Measurements from ENCODE around the gene TMEM267.
"Not testable (repeated sequence)": the region's sequence is repeated elsewhere in the genome, so short reads cannot be mapped to it uniquely, and the experiment has no call there.

The TMEM267 gene

DNA sequence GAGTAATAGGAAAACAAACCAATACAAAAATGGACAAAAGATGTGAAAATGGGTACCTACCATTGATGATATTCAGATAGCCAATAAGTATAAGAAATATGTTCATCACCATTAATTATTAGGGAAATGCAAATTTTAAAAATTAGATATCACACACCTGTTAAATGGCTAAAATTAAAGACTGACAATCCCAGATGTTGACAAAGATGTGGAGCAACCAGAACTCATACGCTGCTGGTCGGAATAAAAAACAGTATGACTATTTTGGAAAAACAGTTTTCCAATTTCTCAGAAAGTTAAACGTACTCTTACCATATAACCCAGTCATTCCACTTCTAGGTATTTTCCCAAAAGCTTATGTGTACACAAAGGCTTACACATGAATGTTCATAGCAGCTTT is 27.1 kb downstream of the TMEM267 start:
- no peak for DNase-seq (ENCODE audit: low spot score)

DNA sequence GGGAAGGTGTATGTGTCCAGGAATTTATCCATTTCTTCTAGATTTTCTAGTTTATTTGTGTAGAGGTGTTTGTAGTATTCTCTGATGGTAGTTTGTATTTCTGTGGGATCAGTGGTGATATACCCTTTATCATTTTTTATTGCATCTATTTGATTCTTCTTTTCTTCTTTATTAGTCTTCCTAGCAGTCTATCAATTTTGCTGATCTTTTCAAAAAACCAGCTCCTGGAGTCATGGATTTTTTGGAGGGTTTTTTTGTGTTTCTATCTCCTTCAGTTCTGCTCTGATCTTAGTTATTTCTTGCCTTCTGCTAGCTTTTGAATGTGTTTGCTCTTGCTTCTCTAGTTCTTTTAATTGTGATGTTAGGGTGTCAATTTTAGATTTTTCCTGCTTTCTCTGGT is 42.1 kb downstream of the TMEM267 start:
- not testable (repeated sequence) for DNase-seq (ENCODE audit: low spot score)

DNA sequence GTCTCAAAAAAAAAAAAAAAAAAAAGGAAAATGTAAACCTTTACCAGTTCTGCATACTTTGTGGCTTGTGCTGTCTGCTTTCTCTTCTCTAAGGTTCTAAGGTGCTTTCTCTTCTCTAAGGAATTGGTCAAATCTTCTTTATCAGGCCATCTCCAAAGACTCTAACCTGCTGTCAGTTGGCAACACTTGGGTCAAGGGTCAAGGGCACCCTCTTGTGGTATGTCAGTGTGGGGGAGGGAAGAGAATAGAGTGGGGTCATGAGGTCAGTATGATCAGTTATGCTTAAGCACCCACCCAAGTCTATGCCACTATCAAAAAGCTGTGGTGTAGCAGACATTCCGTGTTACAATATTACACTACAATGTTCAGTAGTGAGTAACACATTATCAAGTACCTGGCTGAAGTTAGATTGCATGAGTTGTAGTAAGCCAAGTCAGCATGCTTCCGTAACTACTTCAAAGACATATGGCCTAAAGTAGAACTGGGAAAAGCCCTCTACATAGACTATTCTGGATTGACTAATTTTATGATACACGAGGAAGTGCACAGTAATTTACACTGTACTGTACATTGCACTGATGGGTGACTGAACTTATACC is 46.5 kb downstream of the TMEM267 start:
- no peak for DNase-seq (ENCODE audit: low spot score)

DNA sequence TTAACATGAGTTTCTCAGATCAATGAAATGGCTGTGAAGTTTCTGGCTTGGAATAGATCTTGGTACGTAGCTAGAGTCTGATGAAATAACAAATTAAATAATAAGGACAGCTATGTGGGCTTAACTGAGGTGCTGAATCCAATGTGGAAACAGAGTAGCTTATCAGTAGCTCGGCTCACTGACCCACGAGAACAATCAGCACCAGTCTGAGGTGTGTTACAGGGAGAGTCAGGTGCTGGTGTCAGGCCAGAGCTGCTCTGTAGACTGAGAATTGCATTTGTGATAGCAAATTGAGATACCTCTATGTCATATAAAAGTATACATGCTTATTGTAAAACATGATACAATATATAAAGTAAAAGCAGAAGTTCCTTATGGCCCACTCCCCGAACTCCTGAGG is 50.3 kb downstream of the TMEM267 start:
- no peak for DNase-seq (ENCODE audit: low spot score)

DNA sequence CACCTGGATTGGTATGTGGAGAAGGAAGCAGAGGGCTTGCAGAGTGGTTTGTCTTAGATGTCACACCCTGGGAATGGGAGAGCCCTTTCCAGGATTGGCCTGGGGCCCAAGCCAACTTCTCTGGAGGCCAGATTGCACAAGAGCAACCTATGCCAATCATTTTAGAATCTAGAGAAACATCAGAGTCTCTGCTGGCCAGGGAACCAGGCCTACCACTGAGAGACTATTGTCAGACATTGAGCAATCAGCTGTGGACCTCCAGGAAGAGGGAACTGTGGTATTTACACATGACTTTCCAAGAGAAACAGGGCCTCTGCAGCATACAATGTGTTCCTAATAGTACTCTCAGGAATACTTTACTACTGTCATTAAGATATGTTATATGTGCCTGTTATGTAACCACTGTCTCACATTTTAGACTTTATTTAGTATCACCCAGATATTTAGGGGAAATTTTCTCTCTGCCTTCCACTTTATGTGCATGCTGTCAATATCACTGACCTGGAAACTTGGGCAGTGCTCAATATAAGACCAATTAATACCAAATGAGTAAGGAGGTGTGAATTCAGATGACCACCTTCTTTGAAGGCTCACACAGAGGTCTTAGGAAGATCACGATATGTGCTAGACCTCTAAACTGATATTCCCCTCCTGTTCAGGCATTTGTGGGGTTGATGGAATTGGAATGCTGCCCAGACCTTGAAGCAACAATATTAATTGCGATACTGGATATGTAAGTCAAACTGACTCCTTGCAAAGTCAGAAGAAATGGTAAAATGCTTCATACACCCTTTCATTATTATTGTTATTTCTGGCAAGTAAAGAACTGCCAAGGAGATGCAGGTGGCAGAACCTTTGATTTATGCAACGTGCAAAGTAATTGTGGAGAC is 50.9 kb downstream of the TMEM267 start:
- DNase-seq (ENCODE audit: low spot score) = peak; percentile 3

DNA sequence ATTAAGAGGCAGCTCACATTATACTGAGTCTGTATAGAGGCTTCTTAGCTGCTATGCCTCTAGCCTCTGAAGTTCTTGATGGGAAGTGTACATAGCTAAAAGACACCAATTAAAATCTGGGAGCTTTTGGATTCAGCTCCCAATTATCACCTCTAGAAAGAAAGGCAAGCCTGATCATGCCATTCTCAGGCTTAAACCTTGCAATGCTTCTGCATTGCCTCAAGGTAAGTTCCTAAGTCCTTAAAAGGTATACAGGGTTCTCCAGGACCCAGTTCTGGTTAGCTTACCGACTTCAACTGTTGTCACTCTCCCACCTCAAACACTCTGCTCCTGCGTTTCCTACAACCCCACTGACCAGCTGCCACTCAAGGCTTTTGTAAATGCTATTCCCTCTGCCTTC is 54.0 kb downstream of the TMEM267 start:
- DNase-seq (ENCODE audit: low spot score) = no peak

DNA sequence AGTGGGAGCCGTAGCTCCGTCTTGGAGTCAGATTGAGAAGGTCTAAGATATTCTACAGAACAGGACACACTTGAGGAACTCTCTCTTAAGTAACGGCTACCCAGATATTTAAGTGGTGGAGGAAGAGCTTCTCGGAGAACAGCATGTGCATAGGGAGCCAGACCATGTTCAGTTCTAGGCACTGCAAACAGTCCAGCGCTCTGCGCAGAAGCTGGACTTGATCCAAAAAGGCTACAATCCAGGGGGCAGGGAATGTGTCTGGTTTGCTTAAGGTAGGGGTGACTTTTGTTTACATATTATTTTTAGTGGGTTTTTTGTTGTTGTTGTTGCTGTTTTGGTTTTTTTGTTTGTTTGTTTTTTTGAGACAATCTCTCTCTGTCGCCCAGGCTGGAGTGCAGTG is 54.6 kb downstream of the TMEM267 start:
- DNase-seq (ENCODE audit: low spot score) = no peak

DNA sequence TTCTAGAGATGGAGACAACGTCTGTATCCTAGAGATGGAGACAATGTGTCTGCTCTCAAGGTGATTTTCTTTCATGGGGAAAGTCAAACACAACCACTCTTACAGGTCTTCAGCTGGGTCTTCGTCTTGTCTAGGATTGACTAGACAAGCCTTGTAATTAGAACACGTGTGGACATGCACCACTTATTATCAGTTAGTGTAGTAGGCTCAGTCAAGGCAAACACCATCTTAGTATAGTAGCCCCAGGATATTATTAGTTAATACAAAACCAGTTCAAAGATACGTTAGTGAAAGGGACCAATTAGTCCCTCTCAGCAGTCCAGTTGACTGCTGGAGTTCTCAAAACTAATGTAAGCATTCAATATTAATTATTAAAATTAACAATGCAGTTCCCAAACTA is 56.4 kb downstream of the TMEM267 start:
- no peak for DNase-seq (ENCODE audit: low spot score)

DNA sequence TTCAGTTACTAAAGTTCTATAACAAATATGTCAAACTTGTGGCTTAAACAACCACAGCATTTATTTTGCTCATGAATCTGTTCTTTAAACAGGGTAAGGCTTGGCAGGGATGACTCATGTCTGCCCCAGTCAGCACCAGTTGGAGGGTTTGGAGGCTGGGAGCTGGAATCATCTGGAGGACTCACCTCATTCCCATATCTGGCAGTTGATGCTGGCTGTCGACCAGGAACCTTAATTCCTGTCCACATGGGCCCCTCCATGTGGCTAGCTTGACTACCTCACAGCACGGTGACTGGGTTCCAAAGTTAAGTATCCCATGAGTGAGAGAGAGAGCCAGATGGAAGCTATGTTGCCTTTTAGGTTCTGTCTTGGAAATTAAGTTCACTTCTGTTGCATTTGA is 57.7 kb downstream of the TMEM267 start:
- DNase-seq (ENCODE audit: low spot score) = no peak

DNA sequence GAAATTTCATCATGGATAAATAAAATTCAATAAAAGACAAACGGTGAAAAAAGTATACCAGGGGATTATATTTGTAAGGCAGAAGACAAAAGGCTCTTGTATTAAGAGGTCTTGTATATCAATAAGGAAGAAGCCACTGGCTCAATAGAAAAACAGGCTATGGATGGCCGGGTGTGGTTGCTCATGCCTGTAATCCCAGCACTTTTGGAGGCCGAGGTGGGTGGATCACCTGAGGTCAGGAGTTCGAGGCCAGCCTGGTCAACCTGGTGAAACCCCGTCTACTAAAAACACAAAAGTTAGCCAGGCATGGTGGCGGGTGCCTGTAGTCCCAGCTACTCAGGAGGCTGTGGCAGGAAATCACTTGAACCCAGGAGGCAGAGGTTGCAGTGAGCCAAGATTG is 60.6 kb downstream of the TMEM267 start:
- DNase-seq (ENCODE audit: low spot score) = not testable (repeated sequence)

DNA sequence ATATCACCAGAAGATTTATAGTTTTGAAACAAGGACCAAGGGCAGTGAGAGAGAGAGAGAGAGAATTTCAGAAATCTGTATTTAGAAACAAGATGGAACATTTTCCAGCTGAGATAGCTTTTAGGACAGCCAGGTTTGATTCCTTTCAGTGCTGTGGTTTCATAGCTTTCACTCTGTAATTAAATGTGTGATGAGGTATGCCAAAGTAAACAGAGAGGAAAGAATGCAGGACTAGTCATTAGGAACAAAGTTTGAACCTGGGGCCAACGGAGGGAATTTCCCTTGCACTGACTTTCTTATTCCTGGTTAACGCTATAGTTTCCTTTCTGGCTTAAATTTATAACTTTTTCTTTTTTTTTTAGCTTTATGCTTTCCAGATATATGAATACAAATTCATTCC is 61.5 kb downstream of the TMEM267 start:
- DNase-seq (ENCODE audit: low spot score) = no peak

DNA sequence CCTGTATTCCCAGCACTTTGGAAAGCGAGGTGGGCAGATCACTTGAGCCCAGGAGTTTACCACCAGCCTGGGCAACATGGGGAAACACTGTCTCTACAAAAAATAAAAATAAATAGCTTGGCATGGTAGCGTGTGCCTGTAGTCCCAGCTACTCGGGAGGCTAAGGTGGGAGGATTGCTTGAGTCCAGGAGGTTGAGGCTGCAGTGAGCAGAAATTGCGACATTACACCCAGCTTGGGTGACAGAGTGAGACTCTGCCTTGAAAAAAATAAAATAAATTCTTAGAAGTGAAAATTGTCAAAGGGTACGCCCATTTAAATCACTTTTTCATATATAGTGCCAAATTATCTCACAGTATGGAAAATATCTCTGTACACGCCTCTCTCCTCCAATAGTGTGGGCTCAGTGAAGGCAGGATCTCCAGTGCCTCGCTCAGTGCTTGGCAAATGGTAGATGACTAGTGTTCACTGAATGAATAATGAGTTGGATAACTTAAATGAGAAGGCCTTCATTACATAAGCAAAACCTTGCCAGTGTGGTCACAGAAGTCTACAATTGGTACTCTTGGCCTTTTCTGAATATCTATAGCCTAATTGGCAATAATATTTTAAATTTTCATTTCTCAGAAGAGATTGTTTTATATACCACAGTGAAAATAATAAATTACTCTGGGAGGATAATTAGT is 62.1 kb downstream of the TMEM267 start:
- no peak for DNase-seq (ENCODE audit: low spot score)

DNA sequence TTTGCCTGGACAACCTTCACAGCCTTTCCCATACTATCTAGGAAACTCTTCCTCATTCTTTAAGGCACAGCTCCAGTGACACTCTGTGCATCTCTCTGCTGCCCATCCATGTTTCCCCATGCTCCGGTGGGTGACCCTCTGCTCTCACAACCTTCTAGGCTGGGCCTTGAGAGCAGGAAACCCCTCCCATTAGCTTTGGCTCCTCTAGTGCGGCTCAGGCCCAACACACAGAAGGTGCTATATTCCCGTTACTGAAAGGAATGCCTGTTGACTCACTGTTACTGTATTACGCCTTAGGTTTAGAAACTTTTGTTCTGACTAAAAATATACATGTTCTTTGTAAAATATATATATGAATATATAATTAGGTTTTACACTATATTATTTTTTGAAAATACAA is 63.4 kb downstream of the TMEM267 start:
- no peak for DNase-seq (ENCODE audit: low spot score)

DNA sequence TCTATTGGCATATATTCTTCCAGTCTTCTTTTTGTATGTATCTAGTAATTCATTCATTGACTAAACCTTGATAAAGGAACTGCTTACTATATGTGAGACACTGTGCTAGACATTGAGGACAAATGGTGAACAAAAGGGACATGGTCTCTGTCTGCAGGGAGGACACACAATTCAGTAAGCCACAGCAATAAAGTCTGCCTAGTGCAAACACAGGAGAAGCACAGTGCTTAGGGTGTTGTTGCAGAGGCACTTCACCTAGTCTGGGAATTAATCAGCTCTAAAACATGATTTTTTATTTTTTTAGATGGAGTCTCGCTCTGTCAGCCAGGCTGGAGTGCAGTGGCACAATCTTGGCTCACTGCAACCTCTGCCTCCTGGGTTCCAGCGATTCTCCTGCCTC is 65.1 kb downstream of the TMEM267 start:
- no peak for DNase-seq (ENCODE audit: low spot score)

DNA sequence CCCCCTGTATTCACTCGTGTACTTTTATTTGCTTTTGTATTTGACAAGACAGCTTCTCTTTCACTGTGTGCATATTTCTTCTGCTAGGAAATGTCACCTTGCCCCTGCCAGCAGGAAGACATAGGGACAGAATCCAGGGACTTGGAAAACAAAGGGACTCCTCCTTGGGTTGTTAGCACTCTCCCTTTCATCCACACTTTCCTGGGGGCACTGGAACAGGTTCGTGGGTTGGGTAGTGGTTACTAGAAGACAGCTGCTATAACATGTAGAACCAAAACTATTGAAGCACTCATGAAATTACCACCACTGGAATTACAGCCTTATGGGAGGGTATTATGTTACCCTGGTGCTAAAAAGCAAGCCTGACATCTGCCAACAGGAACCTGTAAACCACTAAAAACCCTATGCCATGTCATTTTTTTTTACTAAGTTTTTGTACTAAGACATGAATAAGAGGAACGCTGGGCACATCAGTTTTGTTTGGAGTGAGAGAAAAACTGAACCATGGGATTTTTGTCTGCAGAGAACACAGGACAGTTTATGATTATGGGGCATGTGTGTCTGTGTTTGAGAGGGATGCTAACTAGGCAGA is 66.8 kb downstream of the TMEM267 start:
- DNase-seq (ENCODE audit: low spot score) = no peak

DNA sequence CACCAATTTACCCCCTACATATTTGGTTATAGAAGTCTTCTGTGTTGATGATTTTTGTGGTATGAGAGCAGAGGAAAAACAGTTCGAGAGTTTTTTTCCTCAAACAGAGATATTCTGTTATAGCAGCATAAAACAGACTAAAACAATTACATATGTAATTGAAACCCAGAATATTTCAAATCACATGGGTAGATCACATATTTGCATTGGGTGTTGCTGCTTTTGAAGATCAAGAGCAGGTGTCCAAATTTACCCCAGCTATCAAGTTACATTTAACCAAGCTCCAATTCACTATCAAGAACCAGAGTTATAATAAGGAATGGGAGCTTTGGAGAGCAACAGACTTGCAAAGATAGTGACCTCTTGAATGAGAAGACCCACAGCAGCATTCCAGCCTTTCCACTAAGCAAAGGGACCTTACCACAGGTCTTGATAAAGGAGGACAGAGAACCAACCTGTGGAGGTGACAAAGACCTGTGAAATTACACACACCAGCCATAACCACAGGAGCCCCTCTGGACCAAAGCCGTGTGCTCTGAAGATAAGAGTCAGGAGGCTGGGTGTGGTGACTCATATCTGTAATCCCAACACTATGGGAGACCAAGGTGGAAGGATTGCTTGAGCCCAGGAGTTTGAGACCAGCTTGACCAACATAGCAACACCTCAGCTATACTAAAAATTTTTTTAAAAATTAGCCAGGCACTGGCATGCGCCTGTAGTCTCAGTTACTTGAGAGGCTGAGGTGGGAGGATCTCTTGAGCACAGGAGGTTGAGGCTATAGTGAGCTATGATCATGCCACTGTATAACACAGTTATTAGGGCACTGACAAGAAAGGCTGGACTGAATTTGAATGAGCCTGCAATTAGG is 67.5 kb downstream of the TMEM267 start:
- DNase-seq (ENCODE audit: low spot score) = no peak

DNA sequence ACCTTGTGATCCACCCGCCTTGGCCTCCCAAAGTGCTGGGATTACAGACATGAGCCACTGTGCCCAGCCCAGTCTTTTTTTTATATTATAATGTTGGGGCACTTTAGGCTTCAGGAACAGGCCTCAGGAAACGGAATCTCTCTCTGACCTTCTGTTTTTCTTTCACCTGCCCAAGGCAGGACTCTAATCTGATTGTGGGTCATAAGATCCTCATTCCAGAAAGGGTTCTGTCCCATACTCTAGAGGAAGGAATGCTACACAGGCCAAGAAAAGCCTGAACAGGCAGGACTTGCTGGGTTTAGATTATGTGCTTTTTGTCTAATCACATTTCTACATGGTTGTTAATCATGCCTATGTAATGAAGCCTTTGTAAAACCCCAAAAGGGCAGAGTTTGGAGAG is 69.7 kb downstream of the TMEM267 start:
- DNase-seq (ENCODE audit: low spot score) = no peak

DNA sequence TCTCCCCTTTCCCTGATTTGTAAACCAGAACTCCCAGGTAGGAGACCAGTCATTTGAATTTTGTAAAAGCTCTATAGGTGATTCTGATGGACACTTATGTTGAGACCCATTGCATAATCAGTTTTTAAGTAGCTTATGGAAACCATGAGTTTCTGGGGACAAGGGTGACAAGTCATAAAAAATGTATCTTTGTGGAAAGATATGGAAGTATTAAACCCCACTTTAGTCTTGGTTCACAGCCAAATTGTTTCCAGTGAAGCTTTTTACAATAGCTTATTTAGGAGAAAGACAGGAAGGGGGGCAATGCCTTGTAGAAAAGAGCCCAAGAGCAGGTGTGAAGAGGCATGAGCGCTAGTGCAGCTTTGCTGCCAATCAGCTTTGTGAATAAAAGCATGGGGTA is 71.0 kb downstream of the TMEM267 start:
- DNase-seq (ENCODE audit: low spot score) = no peak

DNA sequence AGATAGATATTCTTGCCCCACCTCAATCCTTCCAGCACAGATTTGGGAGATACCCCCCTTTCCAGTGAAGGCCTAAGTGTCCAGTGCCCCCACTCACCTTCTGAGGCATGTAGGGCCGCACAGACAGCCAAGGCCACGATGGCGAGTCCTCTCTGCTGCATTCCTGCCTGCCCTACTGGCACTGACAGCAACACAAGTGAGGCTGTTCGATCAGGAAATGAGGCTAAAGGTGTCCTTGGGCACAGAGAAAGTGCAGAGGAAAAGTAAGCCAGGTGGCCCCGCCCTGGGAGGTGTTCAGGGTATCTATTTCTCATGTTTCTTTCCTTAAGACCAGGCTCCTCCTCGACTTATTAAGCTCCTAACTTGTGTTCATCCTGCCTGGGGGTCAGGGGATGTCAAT is 71.5 kb downstream of the TMEM267 start, which contains the start of gene CCL28:
Gene CCL28, minus strand, starts transcription at position 236 of the 400 bp plus-strand sequence. Its CDS starts 75 bp downstream, at position 161.
- DNase-seq (ENCODE audit: low spot score) = no peak

DNA sequence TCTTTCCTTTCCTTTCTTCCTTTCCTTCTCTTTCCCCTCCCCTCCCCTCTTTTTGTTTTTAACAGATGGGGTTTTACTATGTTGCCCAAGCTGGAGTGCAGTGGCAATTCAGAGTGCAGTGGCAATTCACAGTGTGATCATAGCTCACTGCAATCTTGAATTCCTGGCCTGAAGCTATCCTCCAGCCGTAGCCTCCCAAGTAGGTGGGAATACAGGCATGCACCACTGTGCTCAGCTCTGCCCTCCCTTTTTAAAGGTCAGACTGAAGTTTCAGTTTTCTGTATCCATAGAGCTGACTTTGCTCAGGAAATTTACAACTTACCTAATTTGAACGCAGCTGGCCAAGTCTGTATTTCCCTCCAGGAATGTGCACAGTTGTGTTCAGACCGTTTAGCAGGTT is 72.2 kb downstream of the TMEM267 start:
- no peak for DNase-seq (ENCODE audit: low spot score)

DNA sequence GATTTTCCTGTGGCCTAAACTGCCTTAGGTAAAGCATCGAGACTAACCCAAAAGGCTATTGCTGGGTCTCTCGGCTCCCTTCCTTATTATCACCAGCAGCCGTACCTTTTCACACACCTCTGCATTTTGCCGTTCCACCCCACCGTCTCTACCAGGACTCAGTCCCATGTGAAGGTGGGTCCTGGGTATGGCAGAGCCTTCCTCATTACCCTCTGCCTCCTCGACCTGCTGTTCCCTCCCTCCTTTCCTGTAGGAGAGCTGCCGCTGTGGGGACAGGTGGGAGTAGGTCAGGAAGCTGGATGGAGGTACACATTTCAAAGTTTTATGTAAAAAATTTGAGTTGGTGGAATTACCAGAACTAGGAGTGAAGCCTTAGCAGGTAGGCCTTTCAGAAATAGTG is 73.3 kb downstream of the TMEM267 start:
- DNase-seq (ENCODE audit: low spot score) = no peak

DNA sequence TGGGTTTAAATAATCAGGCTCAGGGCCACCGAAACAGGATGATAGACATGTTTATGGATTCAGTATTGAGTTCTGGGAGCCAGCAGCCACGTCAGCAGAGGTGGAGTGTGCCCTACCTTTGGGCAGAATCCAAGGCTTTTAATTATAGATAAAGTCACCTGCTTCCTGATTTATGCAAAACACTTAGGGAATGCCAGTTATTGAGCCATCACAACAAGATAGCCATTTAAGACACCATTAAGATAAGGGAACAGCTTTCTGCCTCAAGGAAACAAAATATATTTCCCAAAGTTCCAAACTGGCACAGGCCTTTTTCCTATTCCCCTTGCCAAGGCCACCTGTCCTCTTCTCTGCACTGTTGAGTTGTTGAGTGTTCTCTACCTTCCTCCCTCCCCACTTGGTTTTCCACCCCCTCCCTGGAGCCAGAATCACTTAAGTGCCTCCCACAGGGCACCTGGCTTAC is 73.8 kb downstream of the TMEM267 start:
- no peak for DNase-seq (ENCODE audit: low spot score)

Measured in cerebellar cortex (tissue), 1 donor.